Stimulated activated CD4-positive, alpha-beta T cell treated with anti-CD3 and anti-CD28 coated beads, TNF-alpha, amount 100 ng/mL, for 24 hours (primary cell): ENCODE measurements around the gene IGF1R.
A peak's percentile ranks its signal among the peaks of the same experiment; 100 is the strongest.

Source experiments
- DNase-seq, 3 experiments: peaks; one replicate each; pipeline ENCODE4 v3.0.0-alpha.2; 2020; ENCODE audit warnings: low read depth in 3 of 3

IGF1R gene

DNA sequence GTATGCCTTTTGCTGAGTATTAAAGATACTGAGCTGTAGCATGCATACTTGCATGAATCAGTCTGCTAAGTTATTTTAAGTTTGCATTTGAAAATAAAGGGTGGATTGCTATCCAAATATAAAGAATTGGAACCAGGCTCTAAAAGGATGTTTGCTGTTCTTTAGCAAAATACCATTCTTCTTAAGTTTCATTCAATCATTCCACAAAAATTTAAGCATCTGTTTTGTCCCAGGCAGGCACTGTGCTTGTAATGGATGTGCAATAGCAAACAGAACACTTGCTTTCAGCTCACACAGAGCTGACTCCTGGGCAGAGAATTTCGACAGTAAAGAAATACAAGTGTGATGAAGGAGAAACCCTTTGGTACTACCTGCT lies 208.2 kb downstream of the IGF1R start:
- no peak for DNase-seq

- DNase-seq: no peak
These were observed 210.3 kb downstream of the IGF1R start for GRCh38 chr15:98858610-98859023.

- no peak for DNase-seq
These were observed 210.8 kb downstream of the IGF1R start for GRCh38 chr15:98859149-98859548.

GRCh38 chr15:98860281-98861041 lies 212.1 kb downstream of the IGF1R start:
- no peak for DNase-seq

DNA sequence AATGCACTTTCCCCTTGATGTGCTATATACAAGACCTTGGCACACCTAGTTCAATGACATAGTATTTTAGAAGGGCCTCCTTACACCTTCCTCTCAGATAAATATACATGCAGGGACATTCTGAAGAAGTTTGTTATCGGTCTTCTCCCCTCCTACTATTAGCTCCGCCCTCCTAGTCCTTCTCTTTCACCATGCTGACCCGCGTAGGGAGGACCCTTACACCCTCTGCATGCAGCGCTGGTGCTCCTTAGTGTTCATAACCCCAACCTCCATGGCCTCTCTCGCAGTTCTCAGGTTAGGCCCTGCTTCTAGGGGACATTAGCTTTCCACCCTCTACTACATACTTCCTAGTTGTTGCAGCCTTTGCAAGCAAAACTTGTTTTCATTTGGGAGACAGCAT lies 212.8 kb downstream of the IGF1R start:
- DNase-seq: no peak

DNA sequence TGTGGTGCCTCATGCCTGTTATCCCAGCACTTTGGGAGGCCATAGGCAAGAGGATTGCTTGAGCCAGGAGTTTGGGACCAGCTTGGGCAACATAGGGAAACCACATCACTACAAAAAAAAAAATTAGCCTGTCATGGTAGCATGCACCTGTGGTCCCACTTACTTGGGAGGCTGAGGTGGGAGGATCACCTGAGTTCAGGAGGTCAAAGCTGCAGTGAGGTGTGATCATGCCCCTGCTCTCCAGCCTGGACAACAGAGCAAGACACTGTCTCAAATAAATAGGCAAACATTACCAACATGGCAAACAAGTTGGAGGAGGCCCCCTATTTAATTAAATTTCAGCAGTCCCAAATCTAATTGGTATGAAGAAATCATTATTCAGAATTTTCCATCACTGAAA lies 215.6 kb downstream of the IGF1R start:
- no peak for DNase-seq

- peak; percentile 48 to 75 (median 52) for DNase-seq
These were observed 217.3 kb downstream of the IGF1R start for GRCh38 chr15:98865397-98866339.

- no peak for DNase-seq
These were observed 218.2 kb downstream of the IGF1R start for GRCh38 chr15:98866511-98866910.

GRCh38 chr15:98868564-98868963 lies 220.2 kb downstream of the IGF1R start:
- DNase-seq: no peak

DNA sequence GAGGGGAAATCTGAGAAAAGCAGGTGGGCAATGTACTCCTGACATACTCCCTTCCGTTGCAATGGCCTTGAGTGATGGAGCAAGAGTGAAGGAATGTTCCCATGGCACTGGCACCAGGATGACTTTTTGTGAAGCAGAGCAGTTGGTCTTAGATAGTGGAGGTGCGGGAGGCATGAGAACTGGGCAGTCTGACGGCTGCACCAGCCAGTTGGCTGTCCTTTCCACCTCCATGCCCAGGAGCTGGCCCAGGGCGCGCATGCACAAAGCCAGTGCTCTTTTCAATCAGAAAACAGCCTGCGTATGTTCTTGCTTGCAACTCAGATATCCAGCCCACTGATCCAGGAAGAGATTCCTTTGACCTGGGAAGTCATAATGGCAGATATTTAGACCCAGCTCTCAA lies 222.4 kb downstream of the IGF1R start:
- DNase-seq: no peak

- DNase-seq: no peak
These were observed 224.4 kb downstream of the IGF1R start for GRCh38 chr15:98872774-98873173.

GRCh38 chr15:98873441-98874218 lies 225.3 kb downstream of the IGF1R start:
- no peak for DNase-seq

DNA sequence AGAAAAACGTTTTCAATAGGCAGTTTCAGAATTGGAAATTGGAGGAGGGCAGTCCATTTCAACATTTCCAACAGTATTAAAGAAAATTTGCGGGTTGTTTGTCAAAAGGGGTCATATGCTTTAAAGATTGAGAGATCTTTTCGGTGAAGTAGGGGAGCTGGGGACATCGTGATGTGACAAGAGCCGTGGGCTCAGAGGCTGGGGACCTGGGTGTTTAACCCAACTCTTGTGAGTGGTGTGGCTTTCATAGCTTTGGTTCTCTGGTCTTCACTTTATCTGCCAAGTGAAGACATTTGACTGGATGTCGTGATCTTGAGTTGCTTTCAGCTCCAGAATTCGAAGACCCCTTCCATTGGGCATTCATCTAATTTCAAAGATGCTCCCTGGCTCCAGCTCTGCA lies 226.0 kb downstream of the IGF1R start:
- DNase-seq: no peak

DNA sequence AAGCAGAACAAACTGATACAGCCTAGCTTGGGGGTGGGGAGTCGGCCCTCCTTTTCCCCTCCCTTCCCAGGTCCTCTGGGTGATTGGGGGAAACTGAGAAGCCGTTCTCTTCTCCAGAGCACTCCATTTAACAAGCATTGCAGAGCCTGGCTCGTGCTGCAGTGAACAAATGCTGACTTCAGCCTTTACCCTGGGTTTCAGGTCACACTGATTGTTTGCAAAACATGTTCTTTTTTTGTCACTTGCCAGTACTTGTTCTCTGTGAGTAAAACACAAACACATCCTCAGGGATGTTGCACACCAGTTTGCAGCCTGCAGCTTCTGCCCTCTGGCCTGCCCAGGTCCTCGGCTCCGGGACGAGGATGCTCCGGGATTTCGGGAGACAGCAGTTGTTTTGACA lies 226.4 kb downstream of the IGF1R start:
- DNase-seq: no peak

- DNase-seq: no peak
These were observed 227.0 kb downstream of the IGF1R start for GRCh38 chr15:98875309-98875708.

GRCh38 chr15:98876451-98877369 lies 228.4 kb downstream of the IGF1R start:
- no peak for DNase-seq

- no peak for DNase-seq
These were observed 229.8 kb downstream of the IGF1R start for GRCh38 chr15:98878172-98878571.

- no peak for DNase-seq
These were observed 230.5 kb downstream of the IGF1R start for GRCh38 chr15:98878862-98879261.

DNA sequence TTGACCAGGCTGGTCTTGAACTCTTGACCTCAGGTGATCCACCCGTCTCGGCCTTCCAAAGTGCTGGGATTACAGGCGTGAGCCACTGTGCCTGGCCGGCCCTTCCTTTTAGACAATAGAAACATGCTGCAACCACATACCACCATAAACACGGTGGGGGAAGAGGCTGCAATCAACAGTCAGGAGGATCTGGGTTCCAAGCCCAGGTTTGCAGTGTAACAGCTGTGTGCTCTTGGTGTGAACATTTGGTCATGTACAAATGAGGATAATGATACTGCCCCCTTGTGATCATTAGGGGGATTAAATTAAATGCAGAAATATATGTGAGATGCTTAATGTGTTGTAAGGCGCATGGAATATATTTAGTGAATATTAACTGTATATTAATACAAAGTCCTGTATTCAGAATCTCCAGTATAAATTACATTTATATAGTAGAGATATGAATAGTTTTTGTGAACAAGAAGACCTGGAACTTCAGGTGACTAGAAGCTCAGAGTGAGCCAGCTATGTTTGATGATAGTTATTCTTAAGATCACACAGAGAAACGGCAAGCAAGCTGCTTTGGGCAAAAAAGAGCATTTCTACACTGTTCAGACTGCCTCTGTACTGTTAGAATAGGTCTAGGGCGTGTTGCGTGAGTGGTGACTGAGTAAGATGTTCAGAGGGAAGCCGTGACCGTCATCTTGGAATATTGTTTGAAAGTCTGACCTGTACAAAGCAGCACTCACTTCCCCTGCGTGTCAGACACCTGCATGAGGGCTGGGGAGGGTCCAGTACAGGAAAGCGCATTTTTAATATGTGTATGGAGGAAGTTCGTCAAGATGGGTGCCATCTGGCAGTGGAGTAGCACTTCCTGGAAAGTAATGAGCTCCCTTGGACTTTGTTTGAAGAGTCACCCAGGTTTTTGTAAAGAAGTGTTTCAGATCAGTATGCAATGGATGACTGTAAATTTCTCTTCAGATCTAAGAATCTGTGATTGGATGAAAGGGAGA lies 233.5 kb downstream of the IGF1R start:
- DNase-seq: no peak

DNA sequence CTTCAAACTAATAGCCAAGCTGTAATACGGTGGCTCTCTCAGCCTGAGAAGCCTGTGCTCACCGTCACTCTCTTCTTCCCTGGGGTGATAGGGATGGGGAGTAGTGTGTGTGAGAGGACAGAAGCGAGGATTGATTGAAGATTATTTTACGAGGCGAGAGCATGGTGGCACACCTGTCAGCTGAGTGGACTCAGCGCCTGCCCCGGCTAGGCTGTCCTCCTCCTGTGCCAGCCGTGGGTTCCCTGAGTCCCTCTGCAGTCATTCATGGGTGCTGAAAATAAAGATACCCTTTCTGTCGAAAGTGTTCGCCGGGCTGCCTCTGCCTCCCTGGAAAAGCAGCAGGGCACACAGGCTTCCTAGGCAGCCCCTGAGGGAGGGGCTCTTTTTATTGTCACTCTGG lies 235.1 kb downstream of the IGF1R start:
- no peak for DNase-seq
